Retinal pigment epithelial cell (primary cell): ENCODE measurements around the gene FAM162B.
A peak's percentile ranks its signal among the peaks of the same experiment; 100 is the strongest.

Experiments
- DNase-seq: peaks from one replicate; pipeline ENCODE4 v3.0.0-alpha.2; 2010; ENCODE audit warnings: low read depth
- H3K4me3 ChIP-seq: 2 replicates; pipeline ENCODE4 v1.5.1; 2011; ENCODE audit warnings: mild to moderate bottlenecking, low read length, control low read depth, moderate library complexity
- CTCF ChIP-seq: conservative IDR thresholded peaks from 2 replicates; pipeline ENCODE4 v1.5.1; 2011; ENCODE audit warnings: low read depth, low read length, control low read depth, inconsistent platforms

Gene FAM162B

GRCh38 chr6:116764961-116765841 lies at the start of gene FAM162B:
TSS of gene FAM162B (minus strand) at chr6:116765719. CDS start at chr6:116765576, 143 bp downstream.
- TF ChIP-seq CTCF = no peak
- H3K4me3 ChIP-seq = peak within 1 kb of the TSS; percentile 53

DNA sequence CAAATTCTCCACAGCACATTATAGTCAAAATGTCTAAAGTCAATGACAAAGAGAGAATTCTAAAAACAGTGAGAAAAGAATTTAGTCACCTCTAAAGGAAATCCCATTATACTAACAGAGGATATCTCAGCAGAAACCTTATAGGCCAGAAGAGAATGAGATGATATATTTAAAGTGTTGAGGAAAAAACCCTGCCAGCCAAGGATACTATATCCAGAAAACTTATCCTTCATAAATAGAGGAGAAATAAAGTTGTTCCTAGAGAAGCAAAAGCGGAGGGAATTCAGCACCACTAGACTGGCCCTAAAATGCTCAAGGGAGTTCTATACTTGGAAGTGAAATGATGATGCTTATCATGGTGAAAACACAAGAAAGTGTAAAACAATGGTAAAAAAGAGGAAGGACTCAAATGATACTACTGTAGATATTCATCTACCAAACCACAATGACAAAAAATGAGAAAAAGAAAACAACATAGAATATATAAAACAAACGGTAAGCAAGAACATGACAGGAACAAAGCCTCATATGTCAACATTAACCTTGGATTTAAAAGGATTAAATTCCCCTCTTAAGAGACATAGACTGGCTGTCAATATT lies 46.6 kb upstream of the FAM162B start:
- H3K4me3 ChIP-seq = no peak overlapping the region
- no peak for DNase-seq
- no peak for TF ChIP-seq CTCF

More at GRCh38 chr6:116764961-116765841, at the start of gene FAM162B:
- no peak for DNase-seq

DNA sequence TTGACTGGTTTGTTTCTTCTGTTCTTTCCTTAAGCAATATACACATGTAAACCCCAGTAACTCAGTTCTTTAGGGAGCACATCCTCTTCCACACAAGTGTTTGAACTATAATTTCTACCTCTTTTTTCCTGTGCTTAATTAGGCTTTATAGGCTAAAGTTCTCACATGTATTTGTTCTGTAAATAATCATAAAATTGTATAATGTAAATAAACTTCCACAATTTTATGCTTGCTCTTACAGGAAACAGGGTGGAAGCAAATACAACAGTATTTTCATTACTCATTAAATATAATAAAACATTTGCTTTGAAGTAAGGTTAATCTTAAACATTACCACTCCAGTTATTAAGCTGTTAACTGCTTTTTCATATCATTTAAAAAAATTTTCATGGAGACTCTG lies 36.5 kb upstream of the FAM162B start:
- H3K4me3 ChIP-seq = no peak overlapping the region
- no peak for TF ChIP-seq CTCF
- DNase-seq = no peak

GRCh38 chr6:116799945-116800344 lies 34.4 kb upstream of the FAM162B start:
- no peak for DNase-seq
- no peak overlapping the region for H3K4me3 ChIP-seq
- no peak for TF ChIP-seq CTCF

- TF ChIP-seq CTCF = no peak
- DNase-seq = no peak
- H3K4me3 ChIP-seq = no peak overlapping the region
Measured at GRCh38 chr6:116797585-116797984, 32.1 kb upstream of the FAM162B start.

DNA sequence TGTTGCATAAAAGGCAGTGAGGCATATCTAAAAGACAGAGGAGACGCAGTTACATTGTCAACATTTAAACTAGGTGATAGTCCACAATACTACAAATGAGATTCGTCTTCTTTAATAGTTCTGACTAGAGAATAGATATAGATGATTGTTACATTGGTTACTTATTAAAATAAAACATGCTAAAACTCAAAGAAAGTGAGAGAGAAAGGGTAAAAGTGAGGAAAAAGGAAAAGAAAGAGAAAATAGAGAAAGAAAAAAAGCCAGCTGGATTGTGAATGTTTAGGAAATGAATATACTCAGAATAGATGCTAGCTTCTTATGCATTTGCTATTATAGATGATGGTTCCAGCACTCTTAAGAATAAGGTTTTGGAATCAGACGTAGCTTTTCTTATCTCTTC lies 27.7 kb upstream of the FAM162B start:
- DNase-seq = no peak
- no peak overlapping the region for H3K4me3 ChIP-seq
- TF ChIP-seq CTCF = no peak

DNA sequence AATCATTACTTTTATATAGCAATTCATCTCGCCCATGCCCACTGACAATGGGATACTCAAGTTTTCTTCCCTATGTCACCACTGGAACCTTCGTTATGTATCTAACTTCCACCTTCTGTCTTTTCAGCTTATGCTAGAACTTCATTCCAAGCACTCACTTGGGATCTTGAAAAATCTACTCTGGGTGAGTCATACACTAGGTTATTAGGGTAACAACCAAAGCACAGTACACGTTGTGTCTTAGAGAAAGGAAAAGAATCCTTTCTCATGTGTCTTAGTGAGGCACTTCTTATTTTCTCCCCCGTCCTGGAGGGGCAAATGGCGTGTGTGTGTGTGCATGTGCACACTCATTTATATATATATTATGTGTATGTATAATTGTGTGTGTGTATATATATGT lies 18.3 kb upstream of the FAM162B start:
- TF ChIP-seq CTCF = no peak
- no peak overlapping the region for H3K4me3 ChIP-seq
- DNase-seq = no peak
